AG10803 (cell line): ENCODE measurements around the gene ALOXE3.

ENCODE experiments used
- DNase-seq: peaks from one replicate; pipeline ENCODE4 v3.0.0; 2010; ENCODE audit warnings: low read depth
- H3K4me3 ChIP-seq: 2 replicates; pipeline ENCODE4 v1.5.1; 2011; ENCODE audit warnings: mild to moderate bottlenecking, low read length, control low read depth
- CTCF ChIP-seq: conservative IDR thresholded peaks from 2 replicates; pipeline ENCODE4 v1.5.1; 2011; ENCODE audit warnings: mild to moderate bottlenecking, low read length, control low read depth, inconsistent platforms

ALOXE3 gene

GRCh38 chr17:8123695-8124349 is 5.5 kb upstream of the ALOXE3 start, which contains the start of gene HES7:
HES7 (minus strand) TSS chr17:8124106; CDS start chr17:8124084, 22 bp downstream.
- H3K4me3 ChIP-seq, result peak within 1 kb of the TSS; percentile 69
- no peak for DNase-seq
- TF ChIP-seq CTCF, result no peak

DNA sequence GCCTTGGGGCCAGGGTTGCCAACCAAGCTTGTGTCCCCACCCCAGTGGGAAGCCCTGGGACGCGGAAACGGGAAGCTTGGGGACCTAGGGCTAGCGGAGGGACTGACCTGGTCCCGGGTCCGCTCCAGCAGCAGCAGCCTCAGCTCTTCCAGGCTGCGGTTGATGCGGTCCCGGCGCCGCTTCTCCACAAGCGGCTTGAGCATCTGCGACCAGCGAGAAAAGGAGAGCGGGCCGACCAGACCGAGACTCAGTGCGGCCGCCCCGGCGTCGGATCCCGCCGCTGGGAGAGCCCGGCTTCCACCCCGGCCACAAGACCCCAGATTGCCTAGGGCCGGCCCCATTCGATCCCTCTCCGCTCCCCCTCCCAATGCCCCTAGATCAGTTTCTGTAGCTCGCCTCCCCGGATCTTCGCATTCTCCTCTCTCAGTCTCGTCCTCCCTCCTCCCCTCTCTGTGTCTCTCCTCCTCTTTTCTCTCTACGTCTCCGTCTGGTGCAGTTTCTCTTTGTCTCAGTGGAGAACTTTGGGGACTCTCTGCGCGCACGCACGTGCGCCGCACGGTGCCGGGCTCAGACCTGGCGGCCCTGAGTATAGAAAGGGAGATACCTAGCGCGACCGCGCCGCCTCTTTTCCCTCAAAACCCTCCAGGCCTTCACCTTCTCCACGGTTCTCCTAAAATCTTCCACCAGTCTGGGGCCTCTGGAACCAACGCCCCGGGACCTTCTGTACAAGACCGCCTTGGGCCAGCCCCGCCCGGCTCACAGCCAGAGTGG is 4.8 kb upstream of the ALOXE3 start:
- peak overlapping the region; percentile 69 for H3K4me3 ChIP-seq
- DNase-seq, result peak; percentile 31
- no peak for TF ChIP-seq CTCF

- peak overlapping the region; percentile 69 for H3K4me3 ChIP-seq
- no peak for TF ChIP-seq CTCF
- DNase-seq, result peak; percentile 44
Measured at GRCh38 chr17:8122422-8122923, 4.2 kb upstream of the ALOXE3 start.

DNA sequence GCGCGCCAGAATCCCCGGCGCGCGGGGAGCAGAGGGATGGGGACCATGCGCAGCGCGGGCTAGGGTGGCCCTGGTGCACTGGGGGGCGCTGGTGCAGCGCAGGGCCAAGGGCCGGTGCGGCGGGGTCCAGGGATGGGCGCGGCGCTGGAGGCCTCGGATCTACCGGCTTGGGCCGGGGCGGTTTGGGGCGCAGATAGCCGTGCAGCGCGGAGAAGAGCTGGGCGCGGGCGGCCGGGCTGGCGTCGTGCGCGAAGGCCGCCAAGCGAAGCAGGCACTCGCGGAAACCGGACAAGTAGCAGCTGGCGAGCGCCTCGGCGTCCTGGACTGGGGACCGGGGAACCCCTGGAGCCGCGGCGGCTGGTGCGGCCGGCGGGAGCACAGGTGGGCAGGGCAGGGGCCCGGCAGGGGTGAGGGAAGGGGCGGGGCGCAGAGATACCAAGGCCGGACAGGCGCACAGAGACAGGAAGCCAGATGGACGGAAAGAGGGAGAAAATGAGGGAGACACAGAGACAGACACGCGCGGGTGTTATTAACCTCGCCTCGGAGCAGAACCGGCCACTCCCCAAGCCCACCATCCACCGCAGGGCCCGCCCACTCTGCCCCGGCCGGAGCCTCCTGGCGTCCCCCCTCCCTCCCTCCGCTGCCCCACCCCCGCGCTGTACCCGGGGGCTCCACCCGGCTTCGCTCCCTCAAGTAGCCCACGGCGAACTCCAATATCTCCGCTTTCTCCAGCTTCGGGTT is 3.5 kb upstream of the ALOXE3 start:
- DNase-seq, result peak; percentile 56
- H3K4me3 ChIP-seq, result peak overlapping the region; percentile 69
- peak; percentile 32 for TF ChIP-seq CTCF

DNA sequence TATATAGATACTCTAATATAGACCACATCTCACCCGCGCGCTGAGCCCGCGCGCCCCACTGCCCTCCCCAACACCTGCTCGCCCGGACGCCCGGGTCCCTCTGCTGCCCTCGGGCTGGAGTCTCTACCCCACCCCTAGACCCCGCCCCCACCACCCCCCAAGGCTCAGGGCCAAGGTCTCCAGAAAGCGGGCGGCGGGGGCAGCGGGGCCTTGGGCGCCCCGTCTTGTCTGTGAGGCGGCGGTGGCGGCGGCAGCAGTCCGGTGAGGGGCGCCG is 3.0 kb upstream of the ALOXE3 start:
- DNase-seq, result no peak
- no peak for TF ChIP-seq CTCF
- H3K4me3 ChIP-seq, result peak overlapping the region; percentile 69

DNA sequence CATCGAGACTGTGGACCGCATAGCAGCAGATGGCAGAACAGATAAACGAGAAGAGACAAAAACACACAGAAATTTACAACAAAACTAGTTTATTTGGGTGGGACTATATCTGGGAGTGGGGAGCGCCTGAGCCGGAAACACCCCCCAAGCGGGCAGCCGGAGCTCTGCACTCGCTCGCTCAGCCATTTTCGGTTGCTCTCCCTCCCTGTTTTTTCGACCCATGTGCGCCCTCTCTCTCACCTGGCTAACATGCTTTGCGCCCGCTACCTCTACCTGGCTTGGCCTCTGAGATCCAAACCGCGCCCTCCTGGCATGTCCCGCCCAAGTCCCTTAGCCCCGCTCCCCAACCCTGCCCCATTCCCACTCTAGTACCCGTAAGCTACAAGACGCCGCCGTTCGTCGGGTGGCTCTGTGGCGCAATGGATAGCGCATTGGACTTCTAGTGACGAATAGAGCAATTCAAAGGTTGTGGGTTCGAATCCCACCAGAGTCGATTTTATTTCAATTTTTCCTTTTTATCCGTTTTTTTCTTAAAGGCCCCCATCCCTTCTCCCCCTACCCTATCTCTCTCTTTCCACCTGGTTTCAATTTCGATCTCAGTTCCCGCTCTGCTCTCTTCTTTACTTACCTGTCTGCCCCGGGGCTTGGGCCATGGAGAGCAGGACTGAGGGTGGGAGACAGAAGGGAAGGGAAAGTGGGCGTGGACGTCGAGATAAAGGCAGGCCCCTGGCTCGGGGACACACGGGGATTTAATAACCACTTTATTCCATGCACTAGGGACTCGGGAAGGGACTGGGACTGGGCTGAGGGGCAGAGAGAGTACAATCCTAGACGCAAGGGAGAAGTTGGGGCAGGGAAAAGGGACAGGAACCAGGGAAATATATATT is 2.4 kb upstream of the ALOXE3 start:
- peak overlapping the region; percentile 69 for H3K4me3 ChIP-seq
- TF ChIP-seq CTCF, result peak; percentile 53
- DNase-seq, result peak; percentile 69
